HL-60 (cell line): ENCODE data around the gene NUDT14.
A peak's percentile ranks its signal among the peaks of the same experiment; 100 is the strongest.

Experiments
- DNase-seq, 2 experiments: peaks; one replicate each; pipeline ENCODE4 v3.0.0-alpha.2; 2010 to 2020; ENCODE audit warnings: low read depth in 1 of 2, low spot score in 1 of 2
- H3K27ac ChIP-seq: fragments of 250-450 bp; sonication (Bioruptor Pico); replicated peaks from 2 replicates; pipeline ENCODE4 v1.5.1; 2020; ENCODE audit warnings: mild to moderate bottlenecking, moderate library complexity
- H3K27me3 ChIP-seq: fragments of 250-450 bp; sonication (Bioruptor Pico); 2 replicates; pipeline ENCODE4 v1.5.1; 2021; ENCODE audit warnings: mild to moderate bottlenecking, moderate library complexity; ENCODE audit not compliant: insufficient read depth, poor library complexity, severe bottlenecking
- H3K4me3 ChIP-seq: replicated peaks from 2 replicates; pipeline ENCODE4 v1.5.1; 2011; ENCODE audit warnings: mild to moderate bottlenecking, control low read depth, low read length; ENCODE audit not compliant: insufficient read depth
- GABPA ChIP-seq: IDR thresholded peaks from 2 replicates; pipeline ENCODE4 v1.6.1; 2012; ENCODE audit warnings: low read depth
- POLR2AphosphoS5 ChIP-seq: IDR thresholded peaks from 2 replicates; pipeline ENCODE4 v1.6.1; 2012; ENCODE audit warnings: low read depth
- SPI1 ChIP-seq: IDR thresholded peaks from 2 replicates; pipeline ENCODE4 v1.6.1; 2012; ENCODE audit warnings: low read depth, mild to moderate bottlenecking, borderline replicate concordance
- TF ChIP-seq, protein P1 (sequence below): IDR thresholded peaks from 2 replicates; pipeline ENCODE4 v1.6.1; 2012; ENCODE audit warnings: low read depth; ENCODE audit not compliant: insufficient replicate concordance
- TF ChIP-seq, protein P2 (sequence below): IDR thresholded peaks from one replicate; pipeline ENCODE4 v1.5.1; 2011; ENCODE audit warnings: low read length, control low read depth, inconsistent platforms; ENCODE audit not compliant: insufficient read depth

NUDT14 gene

DNA sequence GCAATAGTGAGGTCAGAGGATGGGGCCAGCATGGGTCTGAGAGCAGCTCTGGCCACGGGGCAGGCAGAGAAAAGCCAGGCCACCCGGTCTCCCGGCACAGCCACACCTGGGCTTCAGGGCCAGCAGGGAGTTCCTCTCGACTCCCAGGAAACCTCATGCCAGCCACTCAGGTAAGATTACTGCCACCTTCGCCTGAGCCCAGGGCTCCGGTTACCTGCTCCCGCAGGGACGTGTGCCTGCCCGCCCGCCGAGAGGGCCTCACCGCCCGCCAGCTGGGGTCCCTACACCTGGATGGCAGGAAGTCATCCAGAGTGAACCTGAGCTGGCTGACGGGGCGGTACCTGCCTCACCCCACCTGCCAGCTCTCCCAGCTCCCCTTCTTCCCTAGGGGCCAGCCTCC, 19.8 kb downstream of the NUDT14 start:
- DNase-seq = no peak
- peaks cover 2% of the 10 kb centered on the region for H3K27me3 ChIP-seq
- TF ChIP-seq, protein P1, sequence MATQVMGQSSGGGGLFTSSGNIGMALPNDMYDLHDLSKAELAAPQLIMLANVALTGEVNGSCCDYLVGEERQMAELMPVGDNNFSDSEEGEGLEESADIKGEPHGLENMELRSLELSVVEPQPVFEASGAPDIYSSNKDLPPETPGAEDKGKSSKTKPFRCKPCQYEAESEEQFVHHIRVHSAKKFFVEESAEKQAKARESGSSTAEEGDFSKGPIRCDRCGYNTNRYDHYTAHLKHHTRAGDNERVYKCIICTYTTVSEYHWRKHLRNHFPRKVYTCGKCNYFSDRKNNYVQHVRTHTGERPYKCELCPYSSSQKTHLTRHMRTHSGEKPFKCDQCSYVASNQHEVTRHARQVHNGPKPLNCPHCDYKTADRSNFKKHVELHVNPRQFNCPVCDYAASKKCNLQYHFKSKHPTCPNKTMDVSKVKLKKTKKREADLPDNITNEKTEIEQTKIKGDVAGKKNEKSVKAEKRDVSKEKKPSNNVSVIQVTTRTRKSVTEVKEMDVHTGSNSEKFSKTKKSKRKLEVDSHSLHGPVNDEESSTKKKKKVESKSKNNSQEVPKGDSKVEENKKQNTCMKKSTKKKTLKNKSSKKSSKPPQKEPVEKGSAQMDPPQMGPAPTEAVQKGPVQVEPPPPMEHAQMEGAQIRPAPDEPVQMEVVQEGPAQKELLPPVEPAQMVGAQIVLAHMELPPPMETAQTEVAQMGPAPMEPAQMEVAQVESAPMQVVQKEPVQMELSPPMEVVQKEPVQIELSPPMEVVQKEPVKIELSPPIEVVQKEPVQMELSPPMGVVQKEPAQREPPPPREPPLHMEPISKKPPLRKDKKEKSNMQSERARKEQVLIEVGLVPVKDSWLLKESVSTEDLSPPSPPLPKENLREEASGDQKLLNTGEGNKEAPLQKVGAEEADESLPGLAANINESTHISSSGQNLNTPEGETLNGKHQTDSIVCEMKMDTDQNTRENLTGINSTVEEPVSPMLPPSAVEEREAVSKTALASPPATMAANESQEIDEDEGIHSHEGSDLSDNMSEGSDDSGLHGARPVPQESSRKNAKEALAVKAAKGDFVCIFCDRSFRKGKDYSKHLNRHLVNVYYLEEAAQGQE = no peak
- TF ChIP-seq GABPA (no peak), POLR2AphosphoS5 (no peak), SPI1 (no peak)
- TF ChIP-seq, protein P2, sequence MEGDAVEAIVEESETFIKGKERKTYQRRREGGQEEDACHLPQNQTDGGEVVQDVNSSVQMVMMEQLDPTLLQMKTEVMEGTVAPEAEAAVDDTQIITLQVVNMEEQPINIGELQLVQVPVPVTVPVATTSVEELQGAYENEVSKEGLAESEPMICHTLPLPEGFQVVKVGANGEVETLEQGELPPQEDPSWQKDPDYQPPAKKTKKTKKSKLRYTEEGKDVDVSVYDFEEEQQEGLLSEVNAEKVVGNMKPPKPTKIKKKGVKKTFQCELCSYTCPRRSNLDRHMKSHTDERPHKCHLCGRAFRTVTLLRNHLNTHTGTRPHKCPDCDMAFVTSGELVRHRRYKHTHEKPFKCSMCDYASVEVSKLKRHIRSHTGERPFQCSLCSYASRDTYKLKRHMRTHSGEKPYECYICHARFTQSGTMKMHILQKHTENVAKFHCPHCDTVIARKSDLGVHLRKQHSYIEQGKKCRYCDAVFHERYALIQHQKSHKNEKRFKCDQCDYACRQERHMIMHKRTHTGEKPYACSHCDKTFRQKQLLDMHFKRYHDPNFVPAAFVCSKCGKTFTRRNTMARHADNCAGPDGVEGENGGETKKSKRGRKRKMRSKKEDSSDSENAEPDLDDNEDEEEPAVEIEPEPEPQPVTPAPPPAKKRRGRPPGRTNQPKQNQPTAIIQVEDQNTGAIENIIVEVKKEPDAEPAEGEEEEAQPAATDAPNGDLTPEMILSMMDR = no peak
- no peak overlapping the region for H3K27ac ChIP-seq
- H3K4me3 ChIP-seq = no peak overlapping the region

DNA sequence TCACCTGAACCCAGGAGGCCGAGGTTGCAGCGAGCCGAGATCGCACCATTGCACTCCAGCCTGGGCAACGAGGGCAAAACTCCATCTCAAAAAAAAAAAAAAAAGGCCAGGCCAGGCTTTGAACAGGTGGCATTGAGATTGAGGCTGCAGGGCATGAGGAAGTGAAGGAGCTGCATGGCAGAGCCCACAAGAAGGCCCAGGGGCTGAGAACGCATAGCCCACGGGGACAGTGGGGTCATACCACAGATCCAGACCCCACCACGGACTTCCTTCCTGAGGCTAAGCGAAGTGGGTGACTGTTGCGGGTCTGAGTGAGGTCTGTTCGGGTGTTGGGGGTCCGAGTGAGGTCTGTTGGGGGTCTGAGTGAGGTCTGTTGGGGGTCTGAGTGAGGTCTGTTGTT, 20.3 kb downstream of the NUDT14 start:
- H3K4me3 ChIP-seq = no peak overlapping the region
- H3K27ac ChIP-seq = no peak overlapping the region
- H3K27me3 ChIP-seq = peaks cover 2% of the 10 kb centered on the region
- DNase-seq = no peak
- peak; percentile 7; the same call in 1 of the 2 replicates for TF ChIP-seq SPI1
- TF ChIP-seq, protein P2 = no peak

DNA sequence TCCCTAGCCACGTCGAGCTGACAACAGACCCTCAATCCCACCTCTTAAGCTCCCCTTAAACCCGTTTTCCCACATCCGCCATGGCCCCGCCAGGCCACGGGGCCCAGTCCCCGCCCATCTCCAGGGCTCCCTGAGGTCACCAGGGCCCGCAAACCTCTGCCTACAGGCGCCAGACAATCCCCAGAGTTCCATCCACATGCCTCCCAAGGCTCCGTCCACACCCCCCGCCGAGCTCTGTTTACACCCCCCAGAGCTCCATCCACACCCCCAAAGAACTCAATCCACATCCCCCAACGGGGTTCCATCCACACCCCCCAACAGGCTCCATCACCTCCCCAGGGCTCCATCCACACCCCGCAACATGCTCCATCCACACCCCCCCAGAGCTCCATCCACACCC, 21.8 kb downstream of the NUDT14 start:
- TF ChIP-seq, protein P2 = no peak
- TF ChIP-seq GABPA (no peak), SPI1 (no peak), POLR2AphosphoS5 (no peak)
- TF ChIP-seq, protein P1 = no peak

DNA sequence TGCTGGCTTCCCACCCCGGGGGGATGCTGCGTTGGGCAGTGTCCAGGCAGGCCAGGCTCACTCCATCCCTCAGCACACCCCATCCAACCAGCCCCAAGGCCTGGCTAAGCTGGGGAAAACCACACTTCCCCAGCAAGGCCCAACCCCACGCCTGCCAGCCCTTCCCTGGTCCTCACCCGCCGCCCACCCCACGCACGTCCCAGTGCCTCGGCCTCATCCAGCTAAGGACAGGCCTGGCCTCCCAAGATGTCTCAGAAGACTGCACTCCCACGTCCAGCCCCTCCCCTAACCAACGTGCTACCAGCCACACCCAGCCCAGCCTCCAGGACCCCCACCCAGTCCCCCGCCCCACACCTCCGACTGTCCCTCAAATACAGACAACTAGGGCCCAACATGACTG, 22.3 kb downstream of the NUDT14 start:
- peaks cover 11% of the 10 kb centered on the region for H3K27me3 ChIP-seq
- TF ChIP-seq SPI1 (no peak), GABPA (no peak), POLR2AphosphoS5 (no peak)
- TF ChIP-seq, protein P2 = no peak
- TF ChIP-seq, protein P1 = no peak
- no peak overlapping the region for H3K4me3 ChIP-seq
- DNase-seq = no peak
- no peak overlapping the region for H3K27ac ChIP-seq

More for the DNA sequence above, 21.8 kb downstream of the NUDT14 start:
- Histone ChIP-seq H3K27me3 (peaks cover 8% of the 10 kb centered on the region), H3K27ac (no peak overlapping the region), H3K4me3 (no peak overlapping the region)
- DNase-seq = no peak
